HUDEP-2 (cell line): Measurements from ENCODE around the gene CMC2.
A peak's percentile ranks its signal among the peaks of the same experiment; 100 is the strongest.

Experiments
- DNase-seq, 76 experiments: peaks; one replicate each; lab custom pipeline; 2025; ENCODE audit not compliant: unreplicated experiment in 76 of 76; lab: John Stamatoyannopoulos, UW

CMC2 gene

DNA sequence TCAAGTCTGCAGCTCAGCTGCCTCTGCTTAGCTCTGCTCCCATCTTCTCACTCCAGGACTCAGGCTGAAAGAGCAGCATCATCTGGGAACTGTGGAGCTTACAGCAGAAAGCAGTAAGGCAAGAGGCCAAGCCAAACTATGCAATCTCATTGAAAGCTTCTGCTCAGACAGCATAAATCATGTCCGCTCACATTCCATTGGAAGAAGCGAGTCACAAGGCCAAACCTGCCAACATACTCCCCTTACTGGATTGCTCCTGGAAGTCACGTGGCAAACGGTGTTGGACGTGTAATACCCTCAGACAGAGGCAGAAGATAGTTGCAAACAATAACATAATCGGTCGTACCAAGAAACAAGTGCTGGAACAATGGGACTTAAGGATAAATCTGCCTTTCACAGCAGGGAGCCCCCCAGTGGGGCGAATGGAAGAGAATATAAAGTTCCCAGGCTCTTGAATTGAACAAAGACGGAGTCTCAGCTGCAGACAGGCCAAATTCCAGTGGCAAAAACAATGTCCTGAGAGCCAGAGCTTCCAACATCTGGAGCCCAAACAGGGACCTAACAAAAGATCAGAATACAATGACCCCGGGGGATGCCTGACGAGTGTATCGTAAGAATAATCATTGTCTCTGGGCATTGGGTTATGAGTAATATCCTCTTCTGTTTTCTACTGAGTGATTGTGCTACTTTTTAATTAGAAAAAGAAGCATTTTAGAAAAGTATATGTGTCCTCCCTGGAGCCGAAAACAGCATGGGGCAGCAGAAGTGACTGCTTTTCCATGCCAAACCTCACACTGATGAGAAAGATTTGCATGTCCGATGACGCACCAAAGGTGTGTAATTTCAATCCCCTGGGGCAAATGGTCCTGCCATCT is 68.4 kb downstream of the CMC2 start:
- no peak for DNase-seq

DNA sequence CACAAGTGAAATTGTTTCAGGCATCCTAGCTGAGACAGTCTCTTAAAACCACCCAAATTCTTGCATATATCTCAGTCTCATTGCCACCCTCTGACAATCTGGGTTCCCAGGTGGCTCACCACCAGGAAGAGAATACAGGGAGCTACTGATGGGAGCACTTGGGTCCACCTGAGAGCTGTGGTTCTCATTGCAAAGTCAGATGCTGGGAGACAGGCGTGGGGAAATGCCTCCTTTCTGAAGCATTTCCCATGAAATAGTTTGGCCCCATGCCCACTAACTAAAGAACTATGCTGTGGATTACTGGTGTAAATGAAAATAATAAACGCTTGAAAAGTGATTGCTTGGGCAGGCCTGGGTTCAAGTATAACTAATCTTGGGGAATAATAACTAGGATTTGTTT is 70.3 kb downstream of the CMC2 start:
- DNase-seq: no peak

DNA sequence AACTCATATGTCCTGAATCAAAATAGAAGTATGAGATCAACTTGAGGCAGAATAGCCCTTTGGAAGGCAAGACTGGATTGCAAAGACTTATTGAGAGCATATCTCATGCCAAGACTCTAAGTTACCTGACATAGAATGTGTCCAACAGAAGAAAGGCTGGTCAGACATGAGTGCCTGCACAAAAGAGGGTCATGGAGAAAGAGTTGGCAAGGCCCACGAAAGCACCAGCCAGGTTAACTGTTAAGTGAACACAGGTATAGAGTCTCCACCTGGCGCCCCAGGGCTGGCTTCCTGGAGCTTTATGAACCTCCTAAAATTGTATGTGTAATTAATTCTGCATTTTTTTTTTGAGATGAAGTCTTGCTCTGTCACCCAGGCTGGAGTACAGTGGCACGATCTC is 71.0 kb downstream of the CMC2 start:
- DNase-seq: no peak

DNA sequence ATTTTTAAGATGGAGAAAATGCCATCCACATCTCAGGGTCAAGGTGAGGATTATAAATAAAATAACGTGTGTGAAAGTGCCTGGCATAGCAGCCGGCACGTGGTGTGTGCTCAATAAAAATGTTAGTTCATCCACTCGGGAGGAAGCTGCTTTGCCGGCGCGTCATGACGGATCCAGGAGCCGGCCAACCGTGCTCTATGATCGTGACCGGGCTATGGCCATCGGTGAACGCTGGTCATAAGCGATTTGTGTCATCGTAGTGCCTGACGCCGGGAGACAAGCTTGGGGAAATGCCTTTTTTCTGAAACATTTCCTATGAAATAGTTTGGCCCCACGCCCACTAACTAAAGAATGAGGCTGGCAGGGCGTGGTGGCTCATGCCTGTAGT is 74.0 kb downstream of the CMC2 start:
- DNase-seq: no peak

DNA sequence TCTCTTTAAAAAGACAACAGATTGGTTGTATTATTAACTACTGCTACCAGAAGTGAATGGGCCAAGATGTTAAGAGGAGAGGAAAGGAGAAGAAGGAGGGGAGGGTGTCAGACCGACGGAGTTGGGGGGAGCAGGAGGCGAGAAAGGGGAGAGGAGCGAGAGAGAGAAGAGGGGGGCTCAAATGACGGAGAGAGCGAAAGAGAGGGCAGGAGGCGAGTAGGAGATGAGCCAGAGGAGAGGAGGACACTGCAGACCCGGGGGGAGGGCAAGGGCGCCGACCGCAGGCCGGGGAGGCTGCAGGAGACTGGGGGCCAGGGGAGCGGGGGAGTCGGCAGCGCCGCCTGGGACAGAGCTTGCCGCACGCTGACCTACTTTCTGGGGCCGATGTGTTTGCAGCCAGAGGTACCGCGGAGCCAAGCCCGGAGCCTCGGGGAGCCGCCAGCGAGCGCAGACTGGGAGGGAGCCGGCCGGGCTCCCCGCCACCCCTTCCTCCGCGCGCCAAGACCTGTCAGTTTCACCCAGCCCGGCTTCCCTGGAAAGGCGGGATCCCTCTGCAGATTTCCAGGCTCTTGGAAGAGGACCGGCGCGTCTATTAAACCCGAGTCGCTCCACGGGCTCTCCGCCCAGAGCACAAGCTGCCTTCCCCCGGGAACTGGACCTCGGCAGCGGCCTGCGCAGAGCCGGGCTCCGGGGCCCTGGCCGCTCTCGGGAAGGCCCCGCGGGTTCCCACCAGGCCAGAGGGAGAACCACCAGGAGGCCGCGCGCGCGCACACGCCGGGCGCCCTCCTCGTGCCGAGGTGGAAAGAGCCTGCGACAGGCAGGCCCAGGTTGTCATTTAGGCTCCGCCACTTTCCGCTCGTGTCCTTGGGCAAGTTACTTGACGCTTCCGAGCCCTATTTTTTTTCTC is 74.6 kb downstream of the CMC2 start:
- peak in 1 of 76 experiments; percentile 1 for DNase-seq

DNA sequence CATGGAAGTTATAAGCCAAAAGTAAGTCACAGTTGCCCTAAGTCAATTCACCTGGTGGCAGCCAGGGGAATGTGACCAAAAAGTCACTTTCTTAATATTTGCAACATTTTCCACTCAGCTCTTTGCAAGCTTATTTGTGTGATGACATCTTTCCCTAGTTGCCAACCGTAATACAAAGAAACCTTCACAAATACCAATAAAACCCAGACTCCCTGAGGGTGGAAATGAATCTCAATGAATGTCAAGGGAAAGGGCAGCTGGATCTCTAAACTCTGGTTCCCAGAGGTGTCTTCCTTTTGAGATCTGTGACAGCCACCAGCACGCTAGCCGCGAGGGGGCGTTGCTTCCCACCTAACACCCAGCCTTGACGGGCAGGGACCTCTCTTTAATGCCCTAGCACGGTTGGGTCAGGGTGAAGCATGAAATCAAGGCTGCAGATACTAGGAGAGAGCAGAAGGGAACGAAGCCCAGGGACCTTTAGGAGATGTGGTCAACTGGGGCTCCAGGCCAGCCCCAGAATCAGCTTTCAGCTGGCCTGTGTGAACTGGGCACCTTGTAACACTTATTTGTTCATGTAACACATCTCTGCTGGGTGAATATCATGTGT is 82.2 kb downstream of the CMC2 start:
- peak in 39 of 76 experiments; percentile 3 to 43 (median 24) for DNase-seq

DNA sequence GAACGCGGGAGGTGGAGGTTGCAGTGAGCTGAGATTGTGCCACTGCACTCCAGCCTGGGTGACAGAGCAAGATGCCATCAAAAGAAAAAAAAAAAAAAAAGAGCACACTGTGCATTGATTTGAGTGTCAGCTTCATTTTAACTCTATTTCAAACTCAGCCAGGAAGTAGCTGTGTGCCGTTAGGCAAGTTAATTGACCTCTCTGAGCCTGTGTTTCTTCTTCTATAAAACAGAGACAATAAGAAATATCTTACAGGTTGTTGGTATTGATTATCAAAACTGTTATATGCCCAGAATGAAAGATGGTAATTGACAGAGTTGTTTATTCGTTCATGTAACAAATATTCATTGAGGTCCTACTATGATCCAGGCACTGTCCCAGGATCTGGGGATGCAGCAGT is 83.3 kb downstream of the CMC2 start:
- no peak for DNase-seq
